GM23338 (cell line): ENCODE data around the gene SEC61A1. TPM values are rescaled to one million over a fixed set of nuclear protein-coding genes. Genes with fewer than 3 reads are reported as not detected.

Experiments
- ATAC-seq: fragments of 200-7000 bp; cut with Tn5 transposase; 3 replicates; pipeline ENCODE4 v1.9.1; 2020
- DNase-seq: peaks from one replicate; pipeline ENCODE4 v3.0.0-alpha.2; 2015; ENCODE audit warnings: low spot score
- H2AFZ ChIP-seq: fragments of 200-600 bp; sonication (generic); 2 replicates; pipeline ENCODE4 v1.8.0; 2016; ENCODE audit warnings: antibody characterized with exemption, mild to moderate bottlenecking, moderate library complexity
- H3F3A ChIP-seq: fragments of 200-600 bp; sonication (generic); replicated peaks from 2 replicates; pipeline ENCODE4 v1.8.0; 2017; ENCODE audit warnings: antibody characterized with exemption, mixed run types, low read depth
- H3K27ac ChIP-seq: fragments of 200-600 bp; sonication (generic); 2 replicates; pipeline ENCODE4 v1.6.1; 2016; ENCODE audit warnings: low read depth
- H3K27me3 ChIP-seq: fragments of 200-600 bp; sonication (generic); 2 replicates; pipeline ENCODE4 v1.8.0; 2016; ENCODE audit warnings: mild to moderate bottlenecking, mixed run types, moderate library complexity; ENCODE audit not compliant: insufficient read depth
- H3K36me3 ChIP-seq: fragments of 200-600 bp; sonication (generic); 2 replicates; pipeline ENCODE4 v1.8.0; 2016; ENCODE audit warnings: mild to moderate bottlenecking; ENCODE audit not compliant: insufficient read depth
- H3K4me1 ChIP-seq: fragments of 200-600 bp; sonication (generic); 2 replicates; pipeline ENCODE4 v1.8.0; 2016; ENCODE audit warnings: mild to moderate bottlenecking, moderate library complexity; ENCODE audit not compliant: insufficient read depth
- H3K4me2 ChIP-seq: fragments of 200-600 bp; sonication (generic); 2 replicates; pipeline ENCODE4 v1.7.1; 2017; ENCODE audit warnings: mixed run types
- H3K4me3 ChIP-seq: fragments of 200-600 bp; sonication (generic); 2 replicates; pipeline ENCODE4 v1.6.1; 2016; ENCODE audit warnings: mixed run types
- H3K79me2 ChIP-seq: fragments of 200-600 bp; sonication (generic); replicated peaks from 2 replicates; pipeline ENCODE4 v1.8.0; 2017; ENCODE audit warnings: mild to moderate bottlenecking; ENCODE audit not compliant: insufficient read depth
- H3K9me2 ChIP-seq: fragments of 200-600 bp; sonication (generic); 2 replicates; pipeline ENCODE4 v1.8.0; 2017; ENCODE audit not compliant: insufficient read depth
- H4K20me1 ChIP-seq: fragments of 200-600 bp; sonication (generic); replicated peaks from 2 replicates; pipeline ENCODE4 v1.8.0; 2017; ENCODE audit warnings: mild to moderate bottlenecking; ENCODE audit not compliant: insufficient read depth
- H3K27ac Mint-ChIP-seq: 2 replicates; pipeline ENCODE4 v1.8.0; 2020; ENCODE audit warnings: inconsistent platforms, mild to moderate bottlenecking, moderate library complexity, mixed read lengths
- H3K27me3 Mint-ChIP-seq: 3 replicates; pipeline ENCODE4 v1.8.0; 2022; ENCODE audit warnings: low read depth, mild to moderate bottlenecking, moderate library complexity, mixed read lengths, inconsistent platforms; ENCODE audit not compliant: insufficient read depth, poor library complexity
- H3K36me3 Mint-ChIP-seq: 3 replicates; pipeline ENCODE4 v1.8.0; 2021; ENCODE audit warnings: low read depth, mild to moderate bottlenecking, inconsistent platforms, moderate library complexity, mixed read lengths
- H3K4me1 Mint-ChIP-seq: 3 replicates; pipeline ENCODE4 v1.8.0; 2020; ENCODE audit warnings: mild to moderate bottlenecking, inconsistent platforms, mixed read lengths
- H3K4me3 Mint-ChIP-seq: 3 replicates; pipeline ENCODE4 v1.8.0; 2021; ENCODE audit warnings: moderate library complexity, mild to moderate bottlenecking, inconsistent platforms, mixed read lengths
- H3K9me3 Mint-ChIP-seq: 3 replicates; pipeline ENCODE4 v1.8.0; 2020; ENCODE audit warnings: moderate library complexity, mild to moderate bottlenecking, inconsistent platforms, mixed read lengths
- CREB1 ChIP-seq: fragments of 250-450 bp; sonication (Bioruptor Pico); IDR thresholded peaks from 2 replicates; pipeline ENCODE4 v1.5.0; 2020; ENCODE audit warnings: low read depth, mild to moderate bottlenecking, moderate library complexity
- CTCF ChIP-seq, 2 experiments: fragments of 200-600 bp in 1 of 2; sonication (generic) in 1 of 2; conservative IDR thresholded peaks; 2 replicates each; pipeline versions ENCODE4 v1.5.1 to v1.6.1; 2016 to 2017; ENCODE audit warnings: antibody characterized with exemption in 2 of 2, low read depth in 2 of 2, mild to moderate bottlenecking in 2 of 2, moderate library complexity in 1 of 2
- EZH2phosphoT487 ChIP-seq: fragments of 200-600 bp; sonication (generic); IDR thresholded peaks from one replicate; pipeline ENCODE4 v1.8.1; 2018; ENCODE audit warnings: antibody characterized with exemption; ENCODE audit not compliant: unreplicated experiment
- JUNB ChIP-seq: IDR thresholded peaks from one replicate; pipeline ENCODE4 v1.6.1; 2016; ENCODE audit warnings: antibody characterized with exemption; ENCODE audit not compliant: unreplicated experiment
- NANOG ChIP-seq: IDR thresholded peaks from 2 replicates; pipeline ENCODE4 v1.6.1; 2016; ENCODE audit warnings: antibody characterized with exemption, borderline replicate concordance
- POLR2AphosphoS5 ChIP-seq: IDR thresholded peaks from 2 replicates; pipeline ENCODE4 v1.6.1; 2016; ENCODE audit warnings: antibody characterized with exemption, low read depth
- REST ChIP-seq: IDR thresholded peaks from one replicate; pipeline ENCODE4 v1.6.1; 2018; ENCODE audit warnings: antibody characterized with exemption; ENCODE audit not compliant: unreplicated experiment
- STAT1 ChIP-seq: IDR thresholded peaks from one replicate; pipeline ENCODE4 v1.6.1; 2016; ENCODE audit warnings: antibody characterized with exemption; ENCODE audit not compliant: unreplicated experiment
- ZNF114 ChIP-seq: fragments of 250-450 bp; sonication (Bioruptor Pico); IDR thresholded peaks from 2 replicates; pipeline ENCODE4 v1.5.0; 2020; ENCODE audit warnings: mild to moderate bottlenecking, moderate library complexity
- ZNF331 ChIP-seq: fragments of 250-450 bp; sonication (Bioruptor Pico); IDR thresholded peaks from 2 replicates; pipeline ENCODE4 v1.5.0; 2020; ENCODE audit warnings: low read depth, mild to moderate bottlenecking, moderate library complexity
- polyA plus RNA-seq: library from polyadenylated mRNA; unstranded; fragments of >200 nt; fragmentation: Nextera tagmentation; extraction: Ambion mirVana; gene quantifications from 2 replicates; pipeline ENCODE4 v1.2.1, GENCODE V29; 2016
- total RNA-seq: library from RNA; depleted of rRNA; stranded (reverse); fragments of >200 nt; shearing (Covaris generic); gene quantifications from 2 replicates; pipeline ENCODE4 v1.2.3, GENCODE V29; 2014
- TF ChIP-seq, protein P1 (sequence below): IDR thresholded peaks from 2 replicates; pipeline ENCODE4 v1.6.1; 2016; ENCODE audit warnings: antibody characterized with exemption

SEC61A1 gene
- total and polyA plus RNA-seq, 2 experiments from 2014 or later, result 44.8 to 184 TPM

DNA sequence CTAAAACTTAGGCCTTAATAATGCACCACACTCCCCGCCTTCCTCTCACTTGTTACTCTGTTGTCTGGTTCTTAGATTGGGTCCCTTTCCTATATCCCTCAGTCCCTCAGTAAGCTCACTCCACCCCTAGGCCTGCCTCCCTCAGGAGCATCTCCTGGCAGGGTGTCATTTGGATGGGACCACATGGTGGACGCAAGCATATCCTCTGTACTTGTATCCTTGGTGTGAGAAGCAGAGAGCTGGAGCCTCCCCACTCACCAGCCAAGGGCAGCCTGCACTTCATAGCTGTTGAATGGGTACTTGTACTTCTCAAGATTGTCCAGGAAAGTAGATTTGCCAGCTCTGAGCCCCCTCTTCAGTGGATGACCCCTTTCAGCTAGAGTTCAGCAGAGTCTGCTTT lies 11.6 kb downstream of the SEC61A1 start (continued):
- TF ChIP-seq REST (no peak), ZNF114 (no peak), NANOG (no peak), ZNF331 (no peak), JUNB (no peak), EZH2phosphoT487 (no peak), CREB1 (CRISPR knock-in tag) (no peak), CTCF (conservative IDR thresholded peaks at IDR 0.05; ENCODE audit: low read depth in 2 of 2) (no peak), POLR2AphosphoS5 (no peak), STAT1 (no peak)
- TF ChIP-seq, protein P1, sequence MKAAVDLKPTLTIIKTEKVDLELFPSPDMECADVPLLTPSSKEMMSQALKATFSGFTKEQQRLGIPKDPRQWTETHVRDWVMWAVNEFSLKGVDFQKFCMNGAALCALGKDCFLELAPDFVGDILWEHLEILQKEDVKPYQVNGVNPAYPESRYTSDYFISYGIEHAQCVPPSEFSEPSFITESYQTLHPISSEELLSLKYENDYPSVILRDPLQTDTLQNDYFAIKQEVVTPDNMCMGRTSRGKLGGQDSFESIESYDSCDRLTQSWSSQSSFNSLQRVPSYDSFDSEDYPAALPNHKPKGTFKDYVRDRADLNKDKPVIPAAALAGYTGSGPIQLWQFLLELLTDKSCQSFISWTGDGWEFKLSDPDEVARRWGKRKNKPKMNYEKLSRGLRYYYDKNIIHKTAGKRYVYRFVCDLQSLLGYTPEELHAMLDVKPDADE, result no peak

DNA sequence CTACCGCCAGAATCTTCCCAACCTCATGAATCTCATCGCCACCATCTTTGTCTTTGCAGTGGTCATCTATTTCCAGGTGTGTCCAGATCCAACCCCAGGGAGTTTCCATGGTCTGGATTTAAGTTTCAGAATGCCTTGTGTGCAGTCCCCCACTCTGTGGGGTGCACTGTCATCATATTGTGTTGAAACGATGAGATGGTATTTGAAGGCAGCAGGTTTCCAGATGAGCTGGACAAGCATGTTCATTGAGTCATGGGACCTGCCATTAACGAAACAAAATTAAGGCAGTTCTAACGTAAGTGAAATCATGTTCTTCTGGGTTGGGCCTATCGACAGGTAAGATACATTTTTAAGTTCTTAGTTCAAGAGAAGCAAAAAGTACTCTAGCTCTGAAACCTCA lies 12.7 kb downstream of the SEC61A1 start:
- Mint-ChIP-seq H3K27ac (peak overlapping the region; percentile 54; the same call in 1 of the 2 replicates), H3K4me1 (no peaks in the 10 kb centered on the region; the same call in 2 of the 3 replicates), H3K27me3 (peaks cover 7% of the 10 kb centered on the region), H3K4me3 (no peak overlapping the region), H3K9me3 (no peaks in the 10 kb centered on the region), H3K36me3 (peaks cover 99% of the 10 kb centered on the region)
- no peaks in the 10 kb centered on the region for H3K4me1 ChIP-seq
- peaks cover 21% of the 10 kb centered on the region for H4K20me1 ChIP-seq
- ATAC-seq (no peak), DNase-seq (no peak)
- no peak overlapping the region for H3K4me3 ChIP-seq
- 0 out of 2 replicates have a peak, but pooled peaks cover 6% of the 10 kb centered on the region for H3F3A ChIP-seq
- H3K36me3 ChIP-seq, result peaks cover 83% of the 10 kb centered on the region
- no peaks in the 10 kb centered on the region for H3K9me2 ChIP-seq
- H2AFZ ChIP-seq, result no peak overlapping the region
- no peak overlapping the region for H3K4me2 ChIP-seq
- H3K27me3 ChIP-seq, result no peaks in the 10 kb centered on the region
- H3K79me2 ChIP-seq, result no peaks in the 10 kb centered on the region
- no peak overlapping the region for H3K27ac ChIP-seq
- no peak for TF ChIP-seq REST
- TF ChIP-seq EZH2phosphoT487, result no peak
- no peak for TF ChIP-seq POLR2AphosphoS5
- TF ChIP-seq CREB1 (CRISPR knock-in tag), result no peak
- TF ChIP-seq NANOG, result no peak
- TF ChIP-seq CTCF (conservative IDR thresholded peaks at IDR 0.05; ENCODE audit: low read depth in 2 of 2), result no peak
- TF ChIP-seq, protein P1, result no peak
- TF ChIP-seq ZNF331, result no peak
